GM18505 (cell line): Measurements from ENCODE around the gene PPFIA1.
"Not testable (repeated sequence)": the region's sequence is repeated elsewhere in the genome, so short reads cannot be mapped to it uniquely, and the experiment has no call there.

Source experiments
- ATAC-seq: cut with Tn5 transposase; IDR thresholded peaks from one replicate; pipeline ENCODE4 v1.9.1; 2021; ENCODE audit not compliant: unreplicated experiment
- POLR2A ChIP-seq: IDR thresholded peaks from 4 replicates; pipeline ENCODE4 v1.6.1; 2011; ENCODE audit warnings: borderline replicate concordance; ENCODE audit not compliant: insufficient read depth, insufficient read length; ENCODE audit errors: extremely low read depth

The PPFIA1 gene

DNA sequence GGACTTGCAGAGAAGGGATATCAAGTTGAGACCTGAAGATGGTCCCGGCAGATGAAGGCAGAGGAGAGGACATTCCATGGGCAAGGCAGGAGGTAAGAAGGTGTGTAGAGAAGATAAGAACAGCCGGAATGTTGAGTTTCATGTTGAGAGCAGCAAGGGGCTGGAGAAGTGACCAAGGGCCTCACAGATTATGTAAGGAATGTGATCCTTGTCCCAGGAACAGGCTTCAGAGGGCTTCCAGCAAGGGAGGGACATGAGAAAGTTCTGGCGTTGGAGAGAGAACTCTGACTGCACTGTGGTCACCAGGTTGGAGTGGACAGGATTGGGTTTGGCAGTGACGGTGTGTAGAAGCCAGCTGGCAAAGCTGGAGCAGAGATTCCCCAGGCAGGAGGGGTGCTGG, 27.6 kb upstream of the PPFIA1 start:
- ATAC-seq, result no peak
- TF ChIP-seq POLR2A, result no peak

DNA sequence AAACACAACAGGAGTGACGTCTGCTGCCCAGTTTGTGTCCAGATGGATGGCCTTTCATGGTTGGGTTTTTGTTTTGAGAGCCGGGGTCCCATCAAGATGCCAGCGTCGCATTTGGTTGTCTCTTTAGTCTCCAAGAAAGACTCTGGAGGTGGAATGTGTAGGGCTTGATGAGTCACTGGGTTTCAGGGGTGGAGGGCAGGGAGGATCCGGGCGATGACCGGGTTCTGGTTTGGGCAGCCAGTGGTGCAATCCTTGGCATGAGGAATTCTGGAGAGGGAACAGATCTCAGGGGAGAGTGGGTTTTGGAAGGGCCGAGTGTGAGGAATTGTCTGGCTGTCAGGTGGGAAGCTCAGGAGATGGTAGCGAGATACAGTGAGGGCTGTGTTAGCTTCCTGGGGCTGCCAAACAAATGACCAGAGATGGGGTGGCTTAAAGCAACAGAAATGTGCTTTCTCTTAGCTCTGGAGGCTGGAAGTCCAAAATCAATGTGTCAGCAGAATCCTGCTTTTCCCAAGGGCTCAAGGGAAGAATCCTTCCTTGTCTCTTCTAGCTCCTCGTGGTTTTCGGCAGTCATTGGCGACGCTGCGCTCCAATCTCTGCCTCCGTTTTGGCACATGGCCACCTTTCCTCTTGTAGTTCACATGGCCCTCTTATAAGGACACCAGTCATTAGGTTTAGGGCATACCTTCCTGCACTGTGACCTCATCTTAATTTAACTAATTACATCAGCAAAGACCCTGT, 26.4 kb upstream of the PPFIA1 start:
- no peak for ATAC-seq
- no peak for TF ChIP-seq POLR2A

DNA sequence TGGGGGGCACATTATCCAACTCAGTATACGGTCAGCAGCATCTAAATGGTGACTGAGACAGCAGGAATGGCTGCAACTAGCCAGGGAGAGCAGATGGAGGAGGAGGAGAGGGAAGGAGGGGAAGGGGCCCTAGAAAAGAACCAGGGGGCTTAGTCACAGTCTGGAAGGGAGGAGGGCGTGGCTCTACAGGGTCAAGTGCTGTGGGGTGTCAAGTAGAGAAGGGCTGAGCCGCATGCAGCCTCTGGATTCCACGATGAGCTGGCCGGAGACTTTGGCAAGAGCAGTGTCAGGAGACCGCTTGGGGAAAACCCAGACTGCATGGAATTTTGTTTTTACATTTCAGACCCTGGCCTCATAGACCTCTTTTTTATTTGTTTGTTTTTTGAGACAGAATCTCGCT, 25.8 kb upstream of the PPFIA1 start:
- ATAC-seq, result no peak
- TF ChIP-seq POLR2A, result no peak

DNA sequence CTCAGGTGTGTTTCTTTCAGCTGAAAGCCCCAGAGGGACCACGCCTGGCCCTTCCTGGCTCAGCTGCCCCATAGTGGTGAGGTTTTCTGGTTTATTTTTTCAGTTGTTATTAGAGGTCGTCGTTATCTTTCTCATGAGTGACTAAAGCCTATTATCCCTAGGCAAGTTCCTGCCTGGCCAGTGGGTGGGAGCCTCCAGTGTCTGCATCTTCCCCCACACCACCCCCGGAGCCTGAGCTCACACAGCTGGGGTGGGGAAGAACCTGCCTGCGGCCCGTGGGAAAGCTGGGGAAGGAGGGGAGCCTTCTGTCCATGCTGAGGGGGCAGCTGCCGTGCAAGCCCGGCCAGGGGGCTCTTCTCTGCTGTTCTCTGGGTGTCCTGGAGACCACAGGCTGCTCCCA, 24.3 kb upstream of the PPFIA1 start:
- no peak for TF ChIP-seq POLR2A
- ATAC-seq, result no peak

DNA sequence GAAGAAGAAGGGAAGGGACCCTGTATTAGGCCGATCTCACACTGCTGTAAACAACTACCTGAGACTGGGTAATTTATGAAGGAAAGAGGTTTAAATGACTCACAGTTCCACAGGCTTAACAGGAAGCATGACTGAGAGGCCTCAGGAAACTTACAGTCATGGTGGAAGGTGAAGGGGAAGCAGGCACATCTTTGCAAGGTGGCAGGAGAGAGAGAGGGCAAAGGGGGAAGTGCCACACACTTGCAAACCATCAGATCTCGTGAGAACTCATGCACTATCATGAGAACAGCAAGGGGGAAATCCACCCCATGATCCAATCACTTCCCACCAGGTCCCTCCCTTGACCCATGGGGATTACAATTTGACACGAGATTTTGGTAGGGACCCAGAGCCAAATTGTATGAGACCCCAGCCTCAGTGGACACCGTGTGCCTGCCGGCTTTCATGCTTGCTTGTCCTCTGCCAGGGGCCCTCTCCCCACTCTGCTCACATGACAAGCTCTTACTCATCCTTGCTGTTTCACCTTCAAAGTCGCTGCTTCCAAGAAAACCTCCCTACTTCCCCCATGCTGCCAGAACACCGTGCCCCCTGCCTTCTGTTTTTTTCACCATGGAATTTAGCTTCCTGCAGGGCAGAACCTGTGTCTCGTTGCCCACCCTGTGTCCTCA, 23.3 kb upstream of the PPFIA1 start:
- ATAC-seq, result no peak
- no peak for TF ChIP-seq POLR2A

DNA sequence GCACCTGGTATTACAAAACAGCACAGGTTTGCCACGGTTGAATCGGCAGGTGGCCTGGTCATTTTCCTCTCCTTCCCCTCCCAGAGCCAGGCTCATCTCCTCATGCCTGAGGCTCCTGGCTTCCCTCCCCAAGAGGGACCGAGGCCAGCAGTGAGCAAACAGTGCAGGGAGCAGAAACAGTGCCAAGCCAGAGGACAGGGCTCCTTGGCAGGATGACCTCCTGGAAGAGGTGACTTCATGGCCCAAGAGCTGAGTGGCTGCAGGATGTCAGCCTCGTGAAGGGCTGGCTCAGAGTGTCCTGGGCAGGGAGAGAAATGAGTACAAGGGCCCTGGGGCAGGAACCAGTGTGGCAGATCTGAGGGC, 22.8 kb upstream of the PPFIA1 start:
- no peak for TF ChIP-seq POLR2A
- ATAC-seq, result no peak

DNA sequence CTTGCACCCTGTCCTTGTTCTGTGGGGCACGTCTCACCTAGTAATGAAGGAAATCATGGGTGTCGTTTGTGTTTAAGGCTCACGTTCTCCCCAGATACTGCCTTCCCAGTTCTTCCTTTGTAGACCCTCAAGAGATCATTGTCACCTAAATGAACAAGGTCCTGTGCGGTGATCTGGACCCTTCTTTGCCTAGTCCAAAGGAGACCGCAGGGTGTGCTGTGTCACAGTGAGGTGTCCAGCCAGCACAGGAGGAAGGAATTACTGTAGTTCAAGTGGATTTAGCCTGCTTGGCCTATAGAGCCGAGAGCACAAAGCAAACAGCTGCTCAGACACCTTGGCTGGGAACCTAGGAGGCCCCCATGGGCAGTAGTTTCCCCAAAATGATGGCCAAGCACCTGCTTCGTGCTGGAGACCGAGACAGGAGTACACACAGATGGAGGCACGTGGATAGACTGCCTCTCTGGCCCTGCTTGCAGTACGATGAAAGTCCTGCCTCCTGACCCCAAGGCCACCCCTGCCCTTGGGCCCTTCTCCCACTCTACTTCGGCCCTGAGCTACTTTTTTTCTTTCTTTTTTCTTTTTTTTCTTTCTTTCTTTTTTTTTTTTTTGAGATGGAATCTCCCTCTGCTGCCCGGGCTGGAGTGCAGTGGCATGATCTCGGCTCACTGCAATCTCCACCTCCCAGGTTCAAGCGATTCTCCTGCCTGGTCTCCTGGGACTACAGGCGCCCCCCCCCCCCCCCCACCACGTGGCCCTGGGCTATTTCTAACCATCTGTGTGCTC, 19.4 kb upstream of the PPFIA1 start:
- TF ChIP-seq POLR2A, result no peak
- ATAC-seq, result no peak

DNA sequence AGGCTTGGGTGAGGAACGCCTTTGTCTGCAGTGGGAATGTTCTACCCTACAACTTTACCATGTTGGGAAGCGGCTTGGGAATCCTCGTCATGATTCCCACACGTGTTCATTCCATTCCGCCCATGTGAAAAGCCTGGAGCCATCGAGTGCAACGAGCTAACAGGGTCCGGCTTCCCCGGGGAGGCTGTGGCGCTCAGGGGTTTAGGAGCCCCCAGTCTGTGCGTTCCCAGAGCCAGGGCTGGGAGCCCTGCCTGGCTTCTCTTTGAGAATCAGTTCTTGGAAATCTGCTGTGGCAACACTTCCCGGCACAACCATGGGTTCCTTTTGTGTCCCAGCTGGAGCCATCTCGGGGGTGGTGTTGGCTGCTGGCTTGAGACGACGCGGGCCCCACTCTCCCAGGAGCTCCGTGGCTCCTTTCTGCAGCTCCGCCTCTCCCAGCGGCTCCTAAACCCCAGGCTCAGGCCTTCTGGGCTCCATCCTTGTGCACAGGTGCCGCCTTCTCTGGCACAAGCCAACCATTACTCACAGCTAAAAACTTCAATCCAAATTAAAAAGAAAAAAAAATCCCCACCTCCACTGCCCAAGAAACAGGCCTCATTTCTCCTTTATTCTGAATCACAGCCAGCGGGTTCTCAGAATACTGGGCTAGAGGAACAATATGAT, 18.7 kb upstream of the PPFIA1 start:
- TF ChIP-seq POLR2A, result no peak
- ATAC-seq, result no peak

DNA sequence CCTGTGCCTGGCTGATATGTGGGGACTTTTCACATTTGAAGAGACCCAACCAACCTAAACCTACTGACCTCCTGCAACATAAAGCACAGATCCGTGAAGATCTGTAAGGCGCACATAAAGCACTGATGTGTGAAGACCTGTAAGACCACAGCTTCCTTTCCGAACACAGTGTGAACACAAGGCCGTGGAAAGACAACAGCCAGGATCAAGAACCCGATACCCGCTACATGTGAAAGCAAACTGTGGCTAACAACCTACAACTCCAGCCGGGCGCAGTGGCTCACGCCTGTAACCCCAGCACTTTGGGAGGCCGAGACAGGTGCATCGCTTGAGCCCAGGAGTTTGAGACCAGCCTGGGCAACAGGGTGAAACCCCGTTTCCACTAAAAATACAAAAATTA, 17.6 kb upstream of the PPFIA1 start:
- no peak for TF ChIP-seq POLR2A
- ATAC-seq, result peak; percentile 65

DNA sequence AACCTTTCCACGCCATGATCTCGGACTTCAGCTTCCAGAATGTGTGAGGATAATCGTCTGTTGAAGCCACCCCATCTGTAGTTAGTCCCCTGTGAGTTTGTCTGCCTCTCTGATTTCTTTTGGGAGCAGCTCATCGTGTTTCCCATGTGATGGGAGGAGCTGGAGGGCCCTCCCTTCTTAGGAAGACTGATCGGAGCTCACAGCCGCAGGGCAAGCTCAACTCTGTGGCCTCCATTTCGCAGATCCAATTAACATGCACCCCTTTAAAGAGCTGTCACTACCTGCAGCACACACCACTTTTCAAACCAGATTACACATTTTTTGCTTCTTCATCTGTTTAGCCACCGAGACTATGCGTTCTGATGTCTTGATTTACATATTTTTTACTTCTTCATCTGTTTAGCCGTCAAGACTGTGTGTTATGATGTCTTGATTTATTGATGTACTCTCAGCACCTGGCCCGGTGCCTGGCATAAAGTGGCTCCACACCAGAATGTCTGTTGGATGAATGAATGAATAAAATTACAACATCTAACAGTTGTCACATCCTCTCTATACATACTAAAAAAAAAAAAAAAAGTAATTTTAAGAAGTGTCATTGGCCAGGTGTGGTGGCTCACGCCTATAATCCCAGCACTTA, 14.9 kb upstream of the PPFIA1 start:
- no peak for ATAC-seq
- TF ChIP-seq POLR2A, result no peak

DNA sequence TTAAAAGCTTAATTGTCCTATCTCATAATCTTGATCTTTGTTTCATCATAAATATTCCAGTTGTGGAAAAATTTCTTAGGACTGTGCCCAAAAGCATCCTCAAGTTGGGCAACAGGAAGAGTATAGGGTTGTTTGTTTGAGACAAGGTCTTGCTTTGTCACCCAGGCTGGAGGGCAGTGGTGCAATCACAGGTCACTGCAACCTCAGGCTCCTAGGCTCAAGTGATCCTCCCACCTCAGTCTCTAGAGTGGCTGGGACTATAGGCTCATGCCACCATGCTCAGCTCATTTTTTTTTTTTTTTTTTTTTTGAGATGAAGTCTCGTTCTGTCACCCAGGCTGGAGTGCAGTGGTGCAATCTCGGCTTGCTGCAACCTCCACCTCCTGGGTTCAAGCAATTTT, 11.4 kb upstream of the PPFIA1 start:
- not testable (repeated sequence) for ATAC-seq

DNA sequence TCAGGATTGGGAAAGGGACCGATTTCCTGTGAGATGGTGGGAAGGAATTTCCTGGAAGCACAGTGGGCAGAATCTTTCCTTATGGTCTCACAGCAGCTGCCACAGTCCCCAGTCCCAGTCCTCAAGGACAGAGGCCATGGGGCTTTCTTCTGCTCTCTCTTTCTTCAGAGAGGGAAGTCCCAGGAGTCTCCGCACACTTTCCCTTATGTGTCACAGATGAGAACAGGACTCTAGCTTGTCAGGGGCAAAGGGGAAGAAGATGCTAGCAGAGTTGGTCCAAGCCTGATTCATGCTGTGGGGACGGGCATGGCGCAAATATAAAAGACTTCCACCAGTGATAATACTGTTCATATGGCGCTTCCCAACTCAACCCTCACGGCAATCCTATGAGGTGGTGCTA, 7.5 kb upstream of the PPFIA1 start:
- TF ChIP-seq POLR2A, result no peak
- ATAC-seq, result no peak

DNA sequence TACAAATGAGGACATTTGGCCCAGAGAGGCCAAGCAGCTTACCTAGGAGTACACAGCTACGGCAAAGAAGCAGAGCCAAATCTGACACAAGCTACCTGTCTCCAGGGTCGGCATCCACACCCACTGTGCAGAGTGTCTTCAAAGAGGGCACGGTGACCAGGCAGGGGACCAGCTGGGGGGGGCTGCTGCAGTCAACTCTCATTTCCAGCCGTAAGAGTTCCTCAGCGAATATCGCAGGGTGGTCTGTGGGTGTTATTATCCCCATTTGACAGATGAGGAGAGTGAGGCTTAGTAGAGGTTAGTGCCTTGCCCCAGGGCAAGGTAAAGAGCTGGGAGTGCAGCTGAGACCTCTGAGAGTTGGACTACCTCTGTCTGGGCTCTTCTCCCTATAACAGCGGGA, 7.1 kb upstream of the PPFIA1 start:
- ATAC-seq, result no peak
- no peak for TF ChIP-seq POLR2A
